Epithelial cell of esophagus (primary cell): Measurements from ENCODE around the gene ANO10.
"Not testable (repeated sequence)": the region's sequence is repeated elsewhere in the genome, so short reads cannot be mapped to it uniquely, and the experiment has no call there.

ENCODE experiments used
- DNase-seq: peaks from one replicate; pipeline ENCODE4 v3.0.0; 2010; ENCODE audit warnings: low read depth
- H3K4me3 ChIP-seq: 2 replicates; pipeline ENCODE4 v1.5.1; 2011; ENCODE audit warnings: mild to moderate bottlenecking, low read length, control low read depth
- CTCF ChIP-seq: IDR thresholded peaks from 2 replicates; pipeline ENCODE4 v1.5.1; 2011; ENCODE audit warnings: low read depth, mild to moderate bottlenecking, low read length, control low read depth, inconsistent platforms; ENCODE audit not compliant: insufficient read depth; ENCODE audit errors: missing control alignments

The ANO10 gene

GRCh38 chr3:43615133-43615532 lies 6.7 kb downstream of the ANO10 start:
- no peak overlapping the region for H3K4me3 ChIP-seq
- no peak for TF ChIP-seq CTCF
- no peak for DNase-seq

GRCh38 chr3:43613976-43614375 lies 7.8 kb downstream of the ANO10 start:
- H3K4me3 ChIP-seq, result no peak overlapping the region
- DNase-seq, result no peak
- no peak for TF ChIP-seq CTCF

GRCh38 chr3:43612419-43612818 lies 9.4 kb downstream of the ANO10 start:
- H3K4me3 ChIP-seq, result no peak overlapping the region
- TF ChIP-seq CTCF, result no peak
- DNase-seq, result no peak

GRCh38 chr3:43609406-43609805 lies 12.4 kb downstream of the ANO10 start:
- DNase-seq, result no peak
- no peak overlapping the region for H3K4me3 ChIP-seq
- TF ChIP-seq CTCF, result no peak

GRCh38 chr3:43608751-43609150 lies 13.1 kb downstream of the ANO10 start:
- H3K4me3 ChIP-seq, result no peak overlapping the region
- no peak for TF ChIP-seq CTCF
- DNase-seq, result no peak

- no peak for TF ChIP-seq CTCF
- DNase-seq, result no peak
- no peak overlapping the region for H3K4me3 ChIP-seq
These were observed 15.5 kb downstream of the ANO10 start for GRCh38 chr3:43606284-43606683.

- not testable (repeated sequence) for H3K4me3 ChIP-seq, DNase-seq
These were observed 21.9 kb downstream of the ANO10 start for GRCh38 chr3:43599959-43600358.

- no peak for TF ChIP-seq CTCF
- DNase-seq, result no peak
- H3K4me3 ChIP-seq, result no peak overlapping the region
These were observed 23.9 kb downstream of the ANO10 start for GRCh38 chr3:43597961-43598360.

- H3K4me3 ChIP-seq, DNase-seq: not testable (repeated sequence)
These were observed 25.6 kb downstream of the ANO10 start for GRCh38 chr3:43596178-43596577.

GRCh38 chr3:43595280-43595679 lies 26.5 kb downstream of the ANO10 start:
- not testable (repeated sequence) for DNase-seq

GRCh38 chr3:43593588-43593987 lies 28.2 kb downstream of the ANO10 start:
- not testable (repeated sequence) for H3K4me3 ChIP-seq

More at GRCh38 chr3:43595280-43595679, 26.5 kb downstream of the ANO10 start:
- not testable (repeated sequence) for H3K4me3 ChIP-seq

More at GRCh38 chr3:43593588-43593987, 28.2 kb downstream of the ANO10 start:
- not testable (repeated sequence) for DNase-seq
